Activated T-helper 2 cell treated with anti-CD3 and anti-CD28 coated beads, Interferon-gamma antibody, Interleukin-2, Interleukin-4, amounts not matched to agents 10 μg/mL and 5 μg/mL and 100 μg/mL, durations not matched to agents 14 hours and 24 hours and 36 hours (primary cell): ENCODE data around the gene NEURL1B. TPM values are rescaled to one million over a fixed set of nuclear protein-coding genes. Genes with fewer than 3 reads are reported as not detected.
"Not testable (repeated sequence)": the region's sequence is repeated elsewhere in the genome, so short reads cannot be mapped to it uniquely, and the experiment has no call there.

Experiments
- DNase-seq: peaks from one replicate; pipeline ENCODE4 v3.0.0; 2021; ENCODE audit warnings: low spot score
- H3K27ac Mint-ChIP-seq: one replicate; pipeline ENCODE4 v1.8.0; 2021; ENCODE audit warnings: mixed read lengths
- H3K27me3 Mint-ChIP-seq: one replicate; pipeline ENCODE4 v1.8.0; 2021; ENCODE audit warnings: low read depth, mixed read lengths
- H3K36me3 Mint-ChIP-seq: one replicate; pipeline ENCODE4 v1.8.0; 2021; ENCODE audit warnings: low read depth, mixed read lengths
- H3K4me1 Mint-ChIP-seq: one replicate; pipeline ENCODE4 v1.8.0; 2021; ENCODE audit warnings: low read depth, mixed read lengths
- H3K4me3 Mint-ChIP-seq: one replicate; pipeline ENCODE4 v1.8.0; 2021; ENCODE audit warnings: low read depth, mild to moderate bottlenecking, moderate library complexity, mixed read lengths
- H3K9me3 Mint-ChIP-seq: one replicate; pipeline ENCODE4 v1.8.0; 2021; ENCODE audit warnings: mixed read lengths
- intact Hi-C: fragments of 100-400 bp; cut with micrococcal nuclease; formaldehyde crosslinking; loops from one replicate; pipeline ENCODE4 v1.15.1; 2023
- total RNA-seq: library from RNA; stranded (reverse); gene quantifications from 2 replicates; pipeline ENCODE4 v1.2.3, GENCODE V29; 2022

Gene NEURL1B
- total RNA-seq, 1 donor from 2014 or later: 0.37 TPM

DNA sequence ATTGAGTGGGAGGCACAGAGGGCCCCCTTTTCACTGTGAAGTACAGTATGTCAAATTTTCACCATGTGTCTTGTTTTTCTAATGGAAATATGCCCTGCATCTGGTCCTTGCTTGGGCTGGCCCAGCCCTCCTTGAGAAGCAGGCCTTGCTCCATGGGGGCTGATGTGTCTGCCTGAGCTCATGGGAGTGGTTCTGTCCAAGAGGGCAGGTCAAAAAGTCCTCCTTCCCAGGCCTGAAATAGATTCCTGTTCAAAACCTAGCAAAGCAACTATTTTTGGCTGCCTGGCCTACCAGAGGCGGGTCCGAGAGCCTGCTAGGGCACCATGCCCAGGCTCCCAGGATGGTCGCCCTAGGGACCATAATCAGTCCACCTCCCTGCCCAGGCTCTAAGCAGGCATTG, 40.5 kb upstream of the NEURL1B start:
- no peak overlapping the region for H3K27ac Mint-ChIP-seq

DNA sequence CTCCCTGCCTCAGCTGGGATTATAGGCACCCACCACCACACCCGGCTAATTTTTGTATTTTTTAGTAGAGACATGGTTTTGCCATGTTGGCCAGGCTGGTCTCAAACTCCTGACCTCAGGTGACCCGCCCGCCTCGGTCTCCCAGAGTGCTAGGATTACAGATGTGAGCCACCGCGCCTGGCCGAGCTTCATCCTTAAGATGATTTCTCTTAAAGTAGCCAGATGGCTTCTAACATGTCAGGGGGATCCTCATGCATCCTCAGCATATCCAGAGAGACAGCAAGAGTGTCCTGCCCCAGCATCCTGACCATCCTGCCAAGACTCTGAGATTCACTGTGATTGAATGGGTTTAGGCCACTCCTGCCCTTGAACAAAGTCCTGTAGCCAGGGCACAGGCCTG, 39.5 kb upstream of the NEURL1B start:
- H3K27ac Mint-ChIP-seq, H3K4me1 Mint-ChIP-seq, H3K4me3 Mint-ChIP-seq, H3K27me3 Mint-ChIP-seq, H3K9me3 Mint-ChIP-seq, DNase-seq, H3K36me3 Mint-ChIP-seq, intact Hi-C loops: not testable (repeated sequence)

More for the DNA sequence above, 40.5 kb upstream of the NEURL1B start:
- no peak for DNase-seq
- Mint-ChIP-seq H3K4me1 (no peaks in the 10 kb centered on the region), H3K27me3 (no peaks in the 10 kb centered on the region), H3K4me3 (no peak overlapping the region), H3K36me3 (no peaks in the 10 kb centered on the region), H3K9me3 (no peaks in the 10 kb centered on the region)
- intact Hi-C loops: no loop called here

DNA sequence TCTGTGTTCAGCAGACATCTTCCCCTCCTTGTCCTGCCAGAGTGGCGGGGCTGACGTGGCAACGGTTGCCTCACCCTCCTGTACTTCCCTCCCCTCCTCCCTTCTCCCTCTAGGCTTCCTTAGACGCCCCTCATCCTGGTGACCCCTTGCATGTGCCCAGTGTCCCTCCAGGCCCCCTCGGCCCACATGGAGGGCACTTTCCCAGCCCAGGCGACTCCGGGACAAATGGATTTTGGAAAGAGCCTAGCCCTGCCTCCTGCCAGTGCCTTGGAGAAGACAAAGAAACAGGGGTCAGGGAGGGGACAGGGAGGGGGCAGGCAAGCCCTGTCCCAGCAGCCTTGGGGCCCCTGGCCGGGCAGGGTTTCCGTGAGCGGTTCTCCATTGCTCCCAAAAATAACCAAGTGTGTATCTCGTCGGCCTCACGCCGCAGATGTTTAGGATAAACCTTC, 38.3 kb upstream of the NEURL1B start:
- no peak for DNase-seq
- intact Hi-C loops: no loop called here
- H3K9me3 Mint-ChIP-seq: no peaks in the 10 kb centered on the region
- H3K27me3 Mint-ChIP-seq: peaks cover 3% of the 10 kb centered on the region
- no peak overlapping the region for H3K4me3 Mint-ChIP-seq
- H3K4me1 Mint-ChIP-seq: no peaks in the 10 kb centered on the region
- H3K27ac Mint-ChIP-seq: no peak overlapping the region
- no peaks in the 10 kb centered on the region for H3K36me3 Mint-ChIP-seq

DNA sequence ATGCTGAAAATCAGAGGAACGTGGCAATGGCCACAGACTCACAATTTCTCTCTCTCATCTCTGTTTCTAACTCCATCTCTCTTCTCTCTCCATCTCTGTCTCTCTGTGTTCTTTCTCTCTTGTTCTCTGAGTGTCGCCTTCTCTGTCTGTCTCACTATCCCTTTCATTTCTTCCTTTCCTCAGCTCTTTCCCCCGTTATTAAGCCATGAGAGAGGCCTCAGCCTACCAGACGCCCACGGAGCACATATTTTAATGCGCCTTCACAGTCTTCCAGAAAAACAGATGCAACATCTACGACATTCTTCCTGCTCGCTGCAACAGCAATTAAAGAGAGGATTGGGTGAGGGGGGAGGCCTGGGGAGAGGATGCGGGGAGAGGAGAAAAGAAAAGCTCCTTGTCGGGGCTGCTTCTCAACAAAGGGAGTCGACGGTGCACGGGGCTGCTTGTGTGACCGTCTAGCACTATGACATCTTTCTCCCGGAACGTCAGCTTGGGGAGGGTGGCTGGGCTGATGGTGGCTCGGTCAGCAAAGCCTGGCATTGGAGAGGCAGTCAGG, 37.7 kb upstream of the NEURL1B start:
- Mint-ChIP-seq H3K4me1 (no peaks in the 10 kb centered on the region), H3K27ac (no peak overlapping the region), H3K9me3 (no peaks in the 10 kb centered on the region), H3K27me3 (peaks cover 3% of the 10 kb centered on the region), H3K36me3 (no peaks in the 10 kb centered on the region), H3K4me3 (no peak overlapping the region)
- no peak for DNase-seq
- intact Hi-C loops: no loop called here

DNA sequence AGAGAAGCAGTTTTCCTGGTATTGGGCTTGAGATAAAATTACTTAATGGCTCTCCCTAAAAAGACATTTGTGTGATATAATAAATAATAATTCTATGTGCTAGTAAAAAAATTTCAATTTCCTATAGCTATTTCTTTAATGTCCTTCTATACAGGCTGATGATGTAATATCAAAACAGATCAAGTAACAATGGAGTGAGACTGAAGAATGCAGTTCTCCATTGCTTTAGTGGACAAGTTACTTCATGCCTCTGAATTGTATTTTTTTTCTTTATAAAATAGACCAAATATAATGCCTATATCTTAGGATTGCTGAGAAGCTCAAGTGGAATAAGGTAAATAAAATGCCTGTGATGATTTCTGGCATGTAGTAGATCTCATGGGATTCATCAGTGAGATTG, 35.6 kb upstream of the NEURL1B start:
- Mint-ChIP-seq H3K4me1 (no peaks in the 10 kb centered on the region), H3K9me3 (no peaks in the 10 kb centered on the region), H3K4me3 (no peak overlapping the region), H3K36me3 (no peaks in the 10 kb centered on the region), H3K27ac (no peak overlapping the region), H3K27me3 (peaks cover 3% of the 10 kb centered on the region)
- DNase-seq: no peak
- intact Hi-C loops: no loop called here

DNA sequence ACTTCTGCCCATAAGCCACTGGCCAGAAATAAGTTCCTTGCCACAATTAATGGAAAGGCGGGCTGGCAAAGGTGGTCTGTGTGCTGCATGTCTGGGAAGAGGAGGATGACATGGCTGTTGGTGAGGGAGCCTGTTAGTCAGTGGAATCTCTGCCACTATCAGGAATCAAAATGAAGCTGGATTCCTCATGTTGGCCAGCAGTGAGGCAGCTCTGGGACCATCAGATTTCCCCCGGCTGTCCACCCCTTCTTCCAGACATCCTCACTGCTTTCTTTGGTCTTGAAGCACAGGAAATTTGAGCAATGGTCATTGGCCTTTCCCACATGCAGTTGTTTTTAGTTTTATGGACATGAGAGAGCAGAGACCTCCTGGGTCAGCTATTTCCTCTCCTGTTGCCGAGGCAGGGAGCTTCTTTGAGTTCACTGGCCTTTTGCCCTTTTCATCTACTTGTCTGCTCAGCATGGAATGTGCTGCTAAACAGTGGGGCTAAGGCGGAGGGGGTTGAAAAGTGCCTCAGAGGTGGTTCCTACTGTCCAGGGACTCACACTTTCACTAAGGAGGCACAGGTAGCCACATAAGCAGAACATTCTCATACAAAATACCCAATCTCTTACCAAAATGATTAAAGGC, 34.8 kb upstream of the NEURL1B start:
- Mint-ChIP-seq H3K27me3 (peaks cover 3% of the 10 kb centered on the region), H3K4me3 (no peak overlapping the region), H3K4me1 (no peaks in the 10 kb centered on the region), H3K9me3 (no peaks in the 10 kb centered on the region), H3K36me3 (no peaks in the 10 kb centered on the region), H3K27ac (no peak overlapping the region)
- no peak for DNase-seq
- intact Hi-C loops: no loop called here

DNA sequence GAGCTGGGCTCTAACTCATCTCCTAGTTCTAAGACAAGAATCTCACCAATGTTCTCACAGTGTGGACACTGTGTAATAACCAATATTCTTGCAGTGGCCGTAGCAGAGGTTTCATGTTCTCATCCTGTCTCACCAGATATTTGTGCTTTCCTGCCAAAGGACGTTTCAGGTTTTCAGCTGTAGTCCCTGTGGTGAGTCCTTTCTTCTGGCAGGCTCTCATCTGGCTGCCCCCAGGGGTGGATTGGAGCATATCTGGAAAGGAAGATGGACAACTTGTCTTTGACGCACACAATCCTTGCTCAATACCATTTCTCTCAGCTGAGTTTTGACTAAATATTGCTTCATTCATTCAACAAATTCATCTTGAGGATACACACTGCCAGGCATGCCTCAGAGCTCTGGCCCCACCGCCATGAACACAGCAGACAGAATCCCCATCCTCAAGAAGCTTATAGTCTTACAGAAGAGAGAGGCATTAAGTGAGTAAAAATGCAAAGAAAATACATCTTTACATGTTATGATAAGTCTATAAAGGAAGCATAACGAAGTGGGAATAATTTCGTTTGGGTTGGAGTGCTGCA, 33.8 kb upstream of the NEURL1B start:
- Mint-ChIP-seq H3K36me3 (no peaks in the 10 kb centered on the region), H3K4me3 (no peak overlapping the region), H3K9me3 (no peaks in the 10 kb centered on the region), H3K27ac (no peak overlapping the region), H3K4me1 (no peaks in the 10 kb centered on the region), H3K27me3 (peaks cover 3% of the 10 kb centered on the region)
- DNase-seq: no peak
- intact Hi-C loops: no loop called here

DNA sequence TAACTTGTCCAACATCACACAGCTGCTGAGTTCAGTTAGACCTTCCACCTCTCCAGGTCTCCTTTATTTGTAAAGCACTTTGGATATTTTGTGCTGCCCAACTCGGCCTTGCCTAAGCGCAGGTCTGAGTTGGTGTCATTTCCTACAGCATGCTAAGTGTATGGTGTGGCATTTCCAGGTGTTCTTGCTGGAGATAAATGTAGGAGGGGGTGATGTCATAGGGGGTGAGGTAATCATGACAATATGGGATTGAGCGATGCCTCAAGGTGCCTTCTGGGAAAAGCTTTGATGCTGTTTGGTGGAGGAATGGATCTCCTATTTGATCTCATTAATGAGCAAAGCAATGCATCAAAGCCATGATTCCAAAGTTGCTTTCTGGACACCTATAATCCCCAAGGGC, 32.3 kb upstream of the NEURL1B start:
- no peaks in the 10 kb centered on the region for H3K9me3 Mint-ChIP-seq
- no peaks in the 10 kb centered on the region for H3K4me1 Mint-ChIP-seq
- intact Hi-C loops: no loop called here
- no peaks in the 10 kb centered on the region for H3K36me3 Mint-ChIP-seq
- DNase-seq: no peak
- peaks cover 3% of the 10 kb centered on the region for H3K27me3 Mint-ChIP-seq
- H3K27ac Mint-ChIP-seq: no peak overlapping the region
- no peak overlapping the region for H3K4me3 Mint-ChIP-seq

DNA sequence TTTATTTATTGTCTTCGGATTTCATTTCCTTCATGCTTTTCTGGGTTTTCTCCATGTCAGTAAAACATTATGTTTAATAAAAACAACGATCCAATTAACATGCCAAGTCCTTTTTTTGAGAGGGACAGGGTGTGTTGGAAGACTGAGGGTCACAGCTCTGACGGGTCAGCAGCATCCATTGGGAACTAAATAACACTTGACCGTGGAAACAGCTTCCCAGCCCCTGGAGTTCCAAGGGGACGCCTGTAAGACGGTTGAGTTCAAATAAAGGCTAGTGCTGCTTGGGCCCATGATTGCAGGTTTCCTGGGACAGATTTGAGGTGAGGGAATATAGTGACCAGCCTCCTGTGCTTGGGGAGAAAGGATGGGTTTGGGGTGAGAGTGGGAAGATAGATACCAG, 30.4 kb upstream of the NEURL1B start:
- no peak overlapping the region for H3K27ac Mint-ChIP-seq
- H3K4me1 Mint-ChIP-seq: no peaks in the 10 kb centered on the region
- H3K36me3 Mint-ChIP-seq: no peaks in the 10 kb centered on the region
- H3K4me3 Mint-ChIP-seq: no peak overlapping the region
- intact Hi-C loops: no loop called here
- H3K27me3 Mint-ChIP-seq: peaks cover 3% of the 10 kb centered on the region
- no peaks in the 10 kb centered on the region for H3K9me3 Mint-ChIP-seq
- DNase-seq: no peak

DNA sequence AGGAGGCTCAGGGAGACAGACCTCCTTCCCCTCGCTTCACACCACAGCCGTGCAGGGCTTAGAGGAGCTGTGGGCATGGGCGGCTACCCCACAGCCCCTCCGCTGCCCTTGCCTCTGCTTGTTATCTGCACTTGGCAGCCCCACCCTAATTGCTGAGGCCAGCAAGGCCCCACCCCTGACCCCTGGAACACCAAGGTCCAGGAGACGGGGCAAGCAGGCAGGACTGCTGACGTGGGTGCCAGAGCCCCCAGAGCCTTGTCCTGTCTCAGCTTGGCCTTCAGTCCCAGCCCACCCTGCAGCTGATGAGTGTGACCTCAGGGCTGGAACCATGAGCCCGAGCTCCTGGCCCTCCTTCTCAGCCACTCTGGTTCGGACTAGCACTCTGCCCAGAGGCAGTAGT, 29.1 kb upstream of the NEURL1B start:
- no peaks in the 10 kb centered on the region for H3K9me3 Mint-ChIP-seq
- H3K4me3 Mint-ChIP-seq: no peak overlapping the region
- H3K36me3 Mint-ChIP-seq: no peaks in the 10 kb centered on the region
- no peak overlapping the region for H3K27ac Mint-ChIP-seq
- DNase-seq: no peak
- intact Hi-C loops: no loop called here
- H3K27me3 Mint-ChIP-seq: peaks cover 3% of the 10 kb centered on the region
- H3K4me1 Mint-ChIP-seq: no peaks in the 10 kb centered on the region

DNA sequence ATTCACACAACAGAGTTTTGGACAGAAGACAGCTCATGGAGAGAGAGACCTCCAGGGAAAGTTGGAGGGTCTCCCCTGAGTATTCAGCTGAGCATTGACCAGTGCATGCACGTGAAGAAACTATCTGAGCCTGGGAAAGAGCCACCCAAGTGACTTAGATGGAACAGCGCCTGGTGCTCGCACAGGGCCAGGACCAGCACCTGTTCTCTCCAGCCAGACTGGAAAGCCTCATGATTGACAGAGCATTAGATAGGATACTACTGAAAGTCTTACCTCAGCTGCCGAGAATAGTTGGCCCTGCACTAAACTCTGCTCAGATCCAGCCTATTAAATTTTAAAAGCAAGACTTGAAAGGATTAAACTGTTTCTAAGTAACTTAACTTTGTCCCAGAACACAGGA, 28.3 kb upstream of the NEURL1B start:
- H3K27ac Mint-ChIP-seq: no peak overlapping the region
- intact Hi-C loops: no loop called here
- H3K27me3 Mint-ChIP-seq: peaks cover under 1% of the 10 kb centered on the region
- no peak for DNase-seq
- no peaks in the 10 kb centered on the region for H3K4me1 Mint-ChIP-seq
- H3K9me3 Mint-ChIP-seq: no peaks in the 10 kb centered on the region
- no peaks in the 10 kb centered on the region for H3K36me3 Mint-ChIP-seq
- no peak overlapping the region for H3K4me3 Mint-ChIP-seq

DNA sequence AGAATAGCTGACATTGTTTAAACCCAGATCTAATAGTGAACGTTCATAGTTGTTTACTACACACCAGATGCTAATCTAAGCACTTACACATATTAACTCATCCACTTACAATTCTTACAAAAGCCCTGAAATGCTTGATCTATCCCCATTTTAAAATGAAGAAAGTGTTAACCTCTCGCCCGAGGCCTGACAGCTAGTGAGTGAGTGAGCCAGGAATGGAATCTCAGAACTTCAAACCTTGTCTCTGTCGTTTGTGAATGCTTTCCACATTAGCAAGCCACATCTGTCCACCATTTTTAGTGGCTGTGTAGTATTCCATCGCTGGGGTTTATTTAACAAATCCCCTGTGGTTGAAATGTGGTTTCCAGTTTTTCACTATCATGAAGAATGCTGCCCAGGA, 24.9 kb upstream of the NEURL1B start:
- H3K36me3 Mint-ChIP-seq: no peaks in the 10 kb centered on the region
- H3K4me3 Mint-ChIP-seq: no peak overlapping the region
- H3K27ac Mint-ChIP-seq: no peak overlapping the region
- DNase-seq: no peak
- H3K9me3 Mint-ChIP-seq: no peaks in the 10 kb centered on the region
- H3K27me3 Mint-ChIP-seq: no peaks in the 10 kb centered on the region
- no peaks in the 10 kb centered on the region for H3K4me1 Mint-ChIP-seq
- intact Hi-C loops: no loop called here

DNA sequence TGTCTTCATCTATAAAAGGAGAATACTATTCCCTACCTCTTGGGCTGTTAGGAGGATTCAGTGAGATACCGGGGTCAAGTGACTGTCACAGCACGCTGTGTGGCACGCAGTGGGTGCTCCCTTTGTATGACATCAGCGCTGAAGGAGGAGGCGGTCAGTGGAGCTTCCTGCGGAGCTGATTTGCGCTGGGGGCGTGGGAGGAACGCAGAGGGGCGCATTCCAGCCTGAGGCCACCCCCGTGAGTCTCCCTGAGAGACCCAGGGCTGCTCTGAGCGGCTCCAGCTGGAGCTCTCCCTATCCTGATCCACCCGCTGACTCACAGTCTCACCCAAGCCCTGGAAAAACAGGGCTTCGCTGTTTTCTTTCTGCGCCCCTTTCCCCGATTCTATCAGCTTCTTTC, 24.3 kb upstream of the NEURL1B start:
- Mint-ChIP-seq H3K4me3 (no peak overlapping the region), H3K27me3 (no peaks in the 10 kb centered on the region), H3K27ac (no peak overlapping the region), H3K36me3 (no peaks in the 10 kb centered on the region), H3K9me3 (no peaks in the 10 kb centered on the region), H3K4me1 (no peaks in the 10 kb centered on the region)
- DNase-seq: no peak
- intact Hi-C loops: no loop called here
